ENCODE results near the gene BAK1. TPM values are rescaled to one million over a fixed set of nuclear protein-coding genes. Genes with fewer than 3 reads are reported as not detected.
A peak's percentile ranks its signal among the peaks of the same experiment; 100 is the strongest.

Gene BAK1
- total RNA-seq (ENCODE audit: insufficient read depth, low replicate concordance): 10.6 TPM

GRCh38 chr6:33579828-33580714, at the start of gene BAK1:
Gene BAK1, minus strand, starts transcription at chr6:33580276. Its CDS starts 2,672 bp downstream, at chr6:33577604.
- DNase-seq (ENCODE audit: low spot score): peak; percentile 94

- no peak for DNase-seq (ENCODE audit: low spot score)
Measured at GRCh38 chr6:33628401-33628964, 48.4 kb upstream of the BAK1 start.

- no peak for DNase-seq (ENCODE audit: low spot score)
Measured at GRCh38 chr6:33627876-33628275, 47.8 kb upstream of the BAK1 start.

- no peak for DNase-seq (ENCODE audit: low spot score)
Measured at GRCh38 chr6:33624856-33625255, 44.8 kb upstream of the BAK1 start.

GRCh38 chr6:33623895-33624381, 43.9 kb upstream of the BAK1 start:
- DNase-seq (ENCODE audit: low spot score): no peak

GRCh38 chr6:33622456-33623431, 42.7 kb upstream of the BAK1 start:
- DNase-seq (ENCODE audit: low spot score): no peak

GRCh38 chr6:33621711-33622388, 41.8 kb upstream of the BAK1 start:
- DNase-seq (ENCODE audit: low spot score): no peak

GRCh38 chr6:33620856-33621710, 41.0 kb upstream of the BAK1 start, which contains the start of gene ITPR3:
Gene ITPR3, plus strand, starts transcription at chr6:33621322. Its CDS starts 281 bp downstream, at chr6:33621603.
- no peak for DNase-seq (ENCODE audit: low spot score)

- DNase-seq (ENCODE audit: low spot score): peak; percentile 56
Measured at GRCh38 chr6:33620158-33620855, 40.2 kb upstream of the BAK1 start.

- DNase-seq (ENCODE audit: low spot score): no peak
Measured at GRCh38 chr6:33619166-33619840, 39.2 kb upstream of the BAK1 start.

GRCh38 chr6:33616913-33617312, 36.8 kb upstream of the BAK1 start:
- no peak for DNase-seq (ENCODE audit: low spot score)

GRCh38 chr6:33616113-33616512, 36.0 kb upstream of the BAK1 start:
- DNase-seq (ENCODE audit: low spot score): no peak

GRCh38 chr6:33613795-33614168, 33.7 kb upstream of the BAK1 start:
- DNase-seq (ENCODE audit: low spot score): no peak

GRCh38 chr6:33613146-33613794, 33.2 kb upstream of the BAK1 start:
- no peak for DNase-seq (ENCODE audit: low spot score)

GRCh38 chr6:33610779-33611732, 31.0 kb upstream of the BAK1 start:
- DNase-seq (ENCODE audit: low spot score): peak; percentile 61

GRCh38 chr6:33610067-33610466, 30.0 kb upstream of the BAK1 start:
- no peak for DNase-seq (ENCODE audit: low spot score)

- DNase-seq (ENCODE audit: low spot score): peak; percentile 59
Measured at GRCh38 chr6:33609528-33609927, 29.5 kb upstream of the BAK1 start.

All from umbilical cord (tissue), 2 donors.